Fibroblast of pulmonary artery (primary cell): ENCODE results near the gene ZNF280A.
"Not testable (repeated sequence)": the region's sequence is repeated elsewhere in the genome, so short reads cannot be mapped to it uniquely, and the experiment has no call there.

Experiments
- DNase-seq: peaks from one replicate; pipeline ENCODE4 v3.0.0-alpha.2; 2010; ENCODE audit warnings: low read depth
- H3K4me3 ChIP-seq: replicated peaks from 2 replicates; pipeline ENCODE4 v1.5.1; 2011; ENCODE audit warnings: low read depth, mild to moderate bottlenecking, control low read depth, low read length, moderate library complexity
- CTCF ChIP-seq: IDR thresholded peaks from 2 replicates; pipeline ENCODE4 v1.5.1; 2011; ENCODE audit warnings: mild to moderate bottlenecking, control low read depth, low read length, inconsistent platforms; ENCODE audit errors: missing control alignments

Gene ZNF280A

GRCh38 chr22:22479999-22480532 lies 40.0 kb downstream of the ZNF280A start:
- TF ChIP-seq CTCF: no peak
- no peak overlapping the region for H3K4me3 ChIP-seq
- DNase-seq: no peak

DNA sequence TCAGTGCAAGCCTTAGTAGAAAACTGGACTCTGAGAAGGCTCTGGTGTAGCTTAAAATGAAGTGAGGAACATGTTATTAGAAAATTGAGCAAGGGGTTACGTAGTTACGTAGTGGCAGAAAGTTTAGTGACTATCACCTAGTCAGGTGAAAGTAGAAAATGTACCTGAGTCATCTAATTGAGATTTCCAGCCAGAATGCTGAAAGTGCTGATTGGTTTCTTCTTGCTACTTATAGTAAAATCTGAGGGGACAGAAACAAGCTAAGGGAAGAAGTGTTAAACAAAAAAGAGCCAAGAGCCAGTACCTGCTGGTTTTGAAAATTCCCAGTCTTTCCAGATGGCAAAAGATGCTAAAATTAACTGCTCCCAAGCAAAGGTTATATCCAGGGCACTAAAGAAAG lies 41.0 kb downstream of the ZNF280A start:
- no peak overlapping the region for H3K4me3 ChIP-seq
- no peak for DNase-seq
- no peak for TF ChIP-seq CTCF

GRCh38 chr22:22478470-22478869 lies 41.6 kb downstream of the ZNF280A start:
- DNase-seq: no peak
- TF ChIP-seq CTCF: no peak
- H3K4me3 ChIP-seq: no peak overlapping the region

- no peak for TF ChIP-seq CTCF
- H3K4me3 ChIP-seq: no peak overlapping the region
- no peak for DNase-seq
Observed at GRCh38 chr22:22474733-22475132, 45.3 kb downstream of the ZNF280A start.

DNA sequence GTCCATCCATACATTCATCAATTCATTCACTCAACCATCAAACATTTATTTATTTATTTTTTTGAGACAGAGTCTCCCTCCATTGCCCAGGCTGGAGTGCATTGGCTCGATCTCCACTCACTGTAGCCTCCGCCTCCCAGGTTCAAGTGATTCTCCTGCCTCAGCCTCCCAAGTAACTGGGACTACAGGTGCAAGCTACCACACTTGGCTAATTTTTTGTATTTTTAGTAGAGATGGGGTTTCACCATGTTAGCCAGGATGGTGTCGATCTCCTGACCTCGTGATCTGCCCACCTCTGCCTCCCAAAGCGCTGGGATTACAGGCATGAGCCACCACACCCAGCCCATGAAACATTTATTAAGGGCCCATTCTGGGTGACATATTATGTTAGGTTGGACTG lies 49.0 kb downstream of the ZNF280A start:
- H3K4me3 ChIP-seq, DNase-seq: not testable (repeated sequence)

GRCh38 chr22:22469527-22469926 lies 50.5 kb downstream of the ZNF280A start:
- no peak for DNase-seq
- no peak overlapping the region for H3K4me3 ChIP-seq
- TF ChIP-seq CTCF: no peak

- not testable (repeated sequence) for H3K4me3 ChIP-seq, DNase-seq
Observed at GRCh38 chr22:22468794-22469469, 51.1 kb downstream of the ZNF280A start.

- no peak for DNase-seq
- TF ChIP-seq CTCF: no peak
Observed at GRCh38 chr22:22467112-22467511, 53.0 kb downstream of the ZNF280A start.

More at GRCh38 chr22:22467112-22467511, 53.0 kb downstream of the ZNF280A start:
- H3K4me3 ChIP-seq: no peak overlapping the region
